ENCODE data around the gene CCL19.

The CCL19 gene

GRCh38 chr9:34715639-34716215, 24.7 kb upstream of the CCL19 start:
- Histone ChIP-seq H3K27ac (ENCODE audit: low read depth, low read length) (no peak overlapping the region), H3K27me3 (ENCODE audit: insufficient read depth, low read length) (no peaks in the 10 kb centered on the region), H3K36me3 (ENCODE audit: insufficient read depth, low read length) (no peaks in the 10 kb centered on the region), H3K4me1 (ENCODE audit: insufficient read depth, low read length) (no peaks in the 10 kb centered on the region), H3K9me3 (ENCODE audit: insufficient read depth, low read depth, low read length) (no peaks in the 10 kb centered on the region), H3K9ac (ENCODE audit: low read depth, low read length) (no peak overlapping the region), H3K4me3 (ENCODE audit: low read length) (no peak overlapping the region)
- WGBS, result 91% methylated on average over 7 of the region's 7 CpGs

- Histone ChIP-seq H3K4me3 (ENCODE audit: low read length) (no peak overlapping the region), H3K27me3 (ENCODE audit: insufficient read depth, low read length) (no peaks in the 10 kb centered on the region), H3K36me3 (ENCODE audit: insufficient read depth, low read length) (no peaks in the 10 kb centered on the region), H3K9me3 (ENCODE audit: insufficient read depth, low read depth, low read length) (no peaks in the 10 kb centered on the region), H3K9ac (ENCODE audit: low read depth, low read length) (no peak overlapping the region), H3K4me1 (ENCODE audit: insufficient read depth, low read length) (no peaks in the 10 kb centered on the region), H3K27ac (ENCODE audit: low read depth, low read length) (no peak overlapping the region)
Measured at GRCh38 chr9:34714007-34714406, 22.9 kb upstream of the CCL19 start.

GRCh38 chr9:34712140-34712539, 21.1 kb upstream of the CCL19 start:
- Histone ChIP-seq H3K4me1 (ENCODE audit: insufficient read depth, low read length) (no peaks in the 10 kb centered on the region), H3K4me3 (ENCODE audit: low read length) (no peak overlapping the region), H3K27ac (ENCODE audit: low read depth, low read length) (no peak overlapping the region), H3K27me3 (ENCODE audit: insufficient read depth, low read length) (no peaks in the 10 kb centered on the region), H3K9ac (ENCODE audit: low read depth, low read length) (no peak overlapping the region), H3K9me3 (ENCODE audit: insufficient read depth, low read depth, low read length) (no peaks in the 10 kb centered on the region), H3K36me3 (ENCODE audit: insufficient read depth, low read length) (no peaks in the 10 kb centered on the region)
- no CpG with 5 or more reads among the region's 1 CpG for WGBS

GRCh38 chr9:34710023-34710422, 18.9 kb upstream of the CCL19 start, which contains the start of gene CCL21:
TSS of gene CCL21 (minus strand) at chr9:34710136. CDS start at chr9:34710066, 70 bp downstream.
- no CpG with 5 or more reads among the region's 2 CpGs for WGBS
- Histone ChIP-seq H3K9me3 (ENCODE audit: insufficient read depth, low read depth, low read length) (no peaks in the 10 kb centered on the region), H3K4me1 (ENCODE audit: insufficient read depth, low read length) (no peaks in the 10 kb centered on the region), H3K27ac (ENCODE audit: low read depth, low read length) (no peak within 1 kb of the TSS), H3K36me3 (ENCODE audit: insufficient read depth, low read length) (no peaks in the 10 kb centered on the region), H3K4me3 (ENCODE audit: low read length) (no peak within 1 kb of the TSS), H3K9ac (ENCODE audit: low read depth, low read length) (no peak within 1 kb of the TSS), H3K27me3 (ENCODE audit: insufficient read depth, low read length) (no peaks in the 10 kb centered on the region)

GRCh38 chr9:34709196-34709978, 18.3 kb upstream of the CCL19 start:
- no peaks in the 10 kb centered on the region for H3K4me1 ChIP-seq (ENCODE audit: insufficient read depth, low read length)
- WGBS, result 96% methylated on average over 8 of the region's 9 CpGs
- no peak overlapping the region for H3K9ac ChIP-seq (ENCODE audit: low read depth, low read length)
- H3K4me3 ChIP-seq (ENCODE audit: low read length), result no peak overlapping the region
- H3K9me3 ChIP-seq (ENCODE audit: insufficient read depth, low read depth, low read length), result no peaks in the 10 kb centered on the region
- no peaks in the 10 kb centered on the region for H3K27me3 ChIP-seq (ENCODE audit: insufficient read depth, low read length)
- H3K27ac ChIP-seq (ENCODE audit: low read depth, low read length), result no peak overlapping the region
- H3K36me3 ChIP-seq (ENCODE audit: insufficient read depth, low read length), result no peaks in the 10 kb centered on the region

- no peak overlapping the region for H3K9ac ChIP-seq (ENCODE audit: low read depth, low read length)
- H3K9me3 ChIP-seq (ENCODE audit: insufficient read depth, low read depth, low read length), result no peaks in the 10 kb centered on the region
- 87% methylated on average over 2 of the region's 2 CpGs for WGBS
- H3K4me3 ChIP-seq (ENCODE audit: low read length), result no peak overlapping the region
- no peaks in the 10 kb centered on the region for H3K4me1 ChIP-seq (ENCODE audit: insufficient read depth, low read length)
- no peaks in the 10 kb centered on the region for H3K36me3 ChIP-seq (ENCODE audit: insufficient read depth, low read length)
- H3K27me3 ChIP-seq (ENCODE audit: insufficient read depth, low read length), result no peaks in the 10 kb centered on the region
- no peak overlapping the region for H3K27ac ChIP-seq (ENCODE audit: low read depth, low read length)
Measured at GRCh38 chr9:34707130-34707529, 16.1 kb upstream of the CCL19 start.

GRCh38 chr9:34701769-34702736, 11.0 kb upstream of the CCL19 start:
- Histone ChIP-seq H3K9me3 (ENCODE audit: insufficient read depth, low read depth, low read length) (no peaks in the 10 kb centered on the region), H3K9ac (ENCODE audit: low read depth, low read length) (no peak overlapping the region), H3K27ac (ENCODE audit: low read depth, low read length) (no peak overlapping the region), H3K36me3 (ENCODE audit: insufficient read depth, low read length) (no peaks in the 10 kb centered on the region), H3K27me3 (ENCODE audit: insufficient read depth, low read length) (peaks cover 34% of the 10 kb centered on the region), H3K4me3 (ENCODE audit: low read length) (peak overlapping the region; percentile 57), H3K4me1 (ENCODE audit: insufficient read depth, low read length) (no peaks in the 10 kb centered on the region; the same call in 1 of the 2 replicates)
- WGBS, result 10% methylated on average over 29 of the region's 30 CpGs

- no peak overlapping the region for H3K27ac ChIP-seq (ENCODE audit: low read depth, low read length)
- 0 out of 2 replicates have a peak overlapping the region, but pooled peaks have one; percentile 33 for H3K9ac ChIP-seq (ENCODE audit: low read depth, low read length)
- H3K9me3 ChIP-seq (ENCODE audit: insufficient read depth, low read depth, low read length), result no peaks in the 10 kb centered on the region
- no peaks in the 10 kb centered on the region; the same call in 1 of the 2 replicates for H3K4me1 ChIP-seq (ENCODE audit: insufficient read depth, low read length)
- H3K27me3 ChIP-seq (ENCODE audit: insufficient read depth, low read length), result peaks cover 34% of the 10 kb centered on the region
- H3K4me3 ChIP-seq (ENCODE audit: low read length), result peak overlapping the region; percentile 57
- H3K36me3 ChIP-seq (ENCODE audit: insufficient read depth, low read length), result no peaks in the 10 kb centered on the region
- 8% methylated on average over 52 of the region's 52 CpGs for WGBS
Measured at GRCh38 chr9:34701023-34701768, 10.1 kb upstream of the CCL19 start.

GRCh38 chr9:34694811-34695210, 3.7 kb upstream of the CCL19 start:
- Histone ChIP-seq H3K9me3 (ENCODE audit: insufficient read depth, low read depth, low read length) (no peaks in the 10 kb centered on the region), H3K9ac (ENCODE audit: low read depth, low read length) (no peak overlapping the region), H3K36me3 (ENCODE audit: insufficient read depth, low read length) (no peaks in the 10 kb centered on the region), H3K4me3 (ENCODE audit: low read length) (no peak overlapping the region), H3K4me1 (ENCODE audit: insufficient read depth, low read length) (no peaks in the 10 kb centered on the region), H3K27me3 (ENCODE audit: insufficient read depth, low read length) (peaks cover 12% of the 10 kb centered on the region), H3K27ac (ENCODE audit: low read depth, low read length) (no peak overlapping the region)

- no peaks in the 10 kb centered on the region for H3K4me1 ChIP-seq (ENCODE audit: insufficient read depth, low read length)
- 63% methylated on average over 2 of the region's 2 CpGs for WGBS
- H3K9ac ChIP-seq (ENCODE audit: low read depth, low read length), result no peak overlapping the region
- no peak overlapping the region for H3K4me3 ChIP-seq (ENCODE audit: low read length)
- no peak overlapping the region for H3K27ac ChIP-seq (ENCODE audit: low read depth, low read length)
- no peaks in the 10 kb centered on the region for H3K9me3 ChIP-seq (ENCODE audit: insufficient read depth, low read depth, low read length)
- no peaks in the 10 kb centered on the region for H3K27me3 ChIP-seq (ENCODE audit: insufficient read depth, low read length)
- H3K36me3 ChIP-seq (ENCODE audit: insufficient read depth, low read length), result no peaks in the 10 kb centered on the region
Measured at GRCh38 chr9:34693560-34693959, 2.5 kb upstream of the CCL19 start.
